Muscle layer of colon (tissue), 2 donors: ENCODE measurements around the gene ACVRL1.

Experiments
- H3K27ac ChIP-seq: one replicate; pipeline ENCODE4 v1.7.0; 2013; ENCODE audit warnings: low read depth, mild to moderate bottlenecking, low read length, moderate library complexity
- H3K27me3 ChIP-seq, 2 donors: one replicate each; pipeline ENCODE4 v1.7.0; 2013; ENCODE audit warnings: low read length in 2 of 2, mild to moderate bottlenecking in 2 of 2; ENCODE audit not compliant: insufficient read depth in 2 of 2, control insufficient read depth in 1 of 2
- H3K36me3 ChIP-seq: one replicate; pipeline ENCODE4 v1.7.0; 2013; ENCODE audit warnings: mild to moderate bottlenecking, low read length; ENCODE audit not compliant: insufficient read depth
- H3K4me1 ChIP-seq: one replicate; pipeline ENCODE4 v1.7.0; 2013; ENCODE audit warnings: mild to moderate bottlenecking, low read length; ENCODE audit not compliant: insufficient read depth
- H3K4me3 ChIP-seq, 2 donors: one replicate each; pipeline ENCODE4 v1.7.0; 2013; ENCODE audit warnings: low read length in 2 of 2, low read depth in 1 of 2, mild to moderate bottlenecking in 1 of 2, moderate library complexity in 1 of 2
- H3K9ac ChIP-seq: one replicate; pipeline ENCODE4 v1.7.0; 2013; ENCODE audit warnings: low read length
- H3K9me3 ChIP-seq: one replicate; pipeline ENCODE4 v1.7.0; 2013; ENCODE audit warnings: mild to moderate bottlenecking, low read length
- donor health status: abdominal sarcoma.
- donor health status: Adenocarcinoma of cecum.

ACVRL1 gene

GRCh38 chr12:51907083-51907855, at the start of gene ACVRL1:
Gene ACVRL1, plus strand, starts transcription at chr12:51907504. Its CDS starts 4,971 bp downstream, at chr12:51912475.
- H3K27me3 ChIP-seq = peaks cover 8 to 25% of the 10 kb centered on the region in 2 donors
- no peaks in the 10 kb centered on the region for H3K9me3 ChIP-seq
- H3K4me3 ChIP-seq = peak within 1 kb of the TSS; percentile 34 to 38
- H3K9ac ChIP-seq = no peak within 1 kb of the TSS
- H3K36me3 ChIP-seq = no peaks in the 10 kb centered on the region
- peak within 1 kb of the TSS; percentile 42 for H3K27ac ChIP-seq
- peaks cover 34% of the 10 kb centered on the region for H3K4me1 ChIP-seq

DNA sequence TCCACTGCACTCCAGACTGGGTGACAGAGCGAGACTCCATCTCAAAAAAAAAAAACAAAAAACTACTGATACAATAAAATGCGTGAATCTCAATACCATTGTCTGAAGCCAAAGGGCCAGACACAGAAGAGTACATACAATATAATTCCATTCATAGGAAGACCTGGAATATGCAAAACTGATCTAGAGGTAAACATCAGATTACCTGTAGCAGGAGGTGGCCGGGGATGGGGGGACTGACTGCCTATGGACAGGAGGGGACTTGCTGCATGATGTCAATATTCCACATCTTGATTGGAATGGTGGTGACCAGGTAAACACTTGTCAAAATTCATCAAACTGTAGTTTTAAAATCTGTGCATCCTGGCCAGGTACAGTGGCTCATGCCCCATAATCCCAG, 46.3 kb upstream of the ACVRL1 start:
- Histone ChIP-seq H3K4me3 (no peak overlapping the region), H3K9ac (no peak overlapping the region), H3K9me3 (no peaks in the 10 kb centered on the region), H3K27me3 (peaks cover 4 to 38% of the 10 kb centered on the region in 2 donors), H3K27ac (no peak overlapping the region), H3K4me1 (peaks cover 7% of the 10 kb centered on the region), H3K36me3 (no peaks in the 10 kb centered on the region)

DNA sequence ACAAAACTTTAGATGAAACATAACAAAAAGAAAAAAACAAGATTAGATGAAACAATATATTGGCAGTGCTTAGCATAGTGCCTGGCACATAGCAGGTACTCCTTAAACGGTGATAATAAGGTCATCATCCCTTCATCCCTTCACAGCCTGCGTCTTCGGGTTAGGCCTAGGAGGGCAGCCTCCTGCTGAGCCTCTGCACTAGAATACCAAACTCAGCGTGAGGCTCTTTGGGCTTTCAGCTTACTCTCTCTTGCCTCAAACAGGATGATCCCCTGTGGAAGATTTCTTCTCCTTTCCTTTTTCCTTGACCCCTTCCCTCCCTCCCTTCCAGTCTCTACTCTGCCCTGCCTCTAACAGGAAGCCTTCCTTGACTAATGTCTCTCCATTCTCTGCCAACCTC, 44.4 kb upstream of the ACVRL1 start:
- no peak overlapping the region for H3K27ac ChIP-seq
- H3K4me3 ChIP-seq = no peak overlapping the region
- H3K9ac ChIP-seq = no peak overlapping the region
- H3K4me1 ChIP-seq = peaks cover 7% of the 10 kb centered on the region
- no peaks in the 10 kb centered on the region for H3K9me3 ChIP-seq
- peaks cover 4 to 38% of the 10 kb centered on the region in 2 donors for H3K27me3 ChIP-seq
- no peaks in the 10 kb centered on the region for H3K36me3 ChIP-seq

DNA sequence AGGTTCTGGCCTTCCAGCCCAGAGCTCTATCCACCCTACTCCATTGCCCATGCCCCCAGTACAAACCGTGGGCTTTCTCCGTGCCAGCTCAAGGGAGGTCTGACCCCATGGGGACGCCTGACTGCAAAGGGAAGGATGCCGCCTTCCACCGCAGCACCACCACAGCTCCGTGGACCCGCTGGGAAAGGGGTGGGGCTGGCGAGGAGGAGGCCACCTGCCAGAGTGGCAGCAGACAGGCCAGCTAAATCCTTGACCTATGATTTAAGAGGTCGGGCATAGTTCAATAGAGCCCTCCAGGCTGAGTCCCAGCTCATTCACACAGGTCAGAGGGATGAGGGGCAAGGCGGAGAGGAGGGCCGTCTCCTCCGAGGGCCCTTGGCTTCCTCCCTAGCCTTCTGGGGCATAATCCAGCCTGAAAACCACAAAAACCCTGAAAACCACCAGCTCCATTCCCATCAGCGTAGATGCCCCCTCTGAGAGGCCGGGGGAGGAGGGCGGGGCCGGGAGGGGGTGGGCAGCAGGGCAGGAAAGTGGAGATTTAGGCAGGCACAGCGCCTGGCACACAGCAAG, 43.9 kb upstream of the ACVRL1 start:
- H3K27me3 ChIP-seq = peaks cover 4 to 43% of the 10 kb centered on the region in 2 donors
- no peak overlapping the region for H3K27ac ChIP-seq
- no peak overlapping the region for H3K9ac ChIP-seq
- H3K9me3 ChIP-seq = no peaks in the 10 kb centered on the region
- H3K4me3 ChIP-seq = peak overlapping the region in 1 of 2 donors; percentile 38
- H3K36me3 ChIP-seq = no peaks in the 10 kb centered on the region
- peaks cover 7% of the 10 kb centered on the region for H3K4me1 ChIP-seq

GRCh38 chr12:51863933-51864832, 43.1 kb upstream of the ACVRL1 start:
- H3K36me3 ChIP-seq = no peaks in the 10 kb centered on the region
- H3K9me3 ChIP-seq = no peaks in the 10 kb centered on the region
- H3K9ac ChIP-seq = no peak overlapping the region
- no peak overlapping the region for H3K27ac ChIP-seq
- peaks cover 4 to 50% of the 10 kb centered on the region in 2 donors for H3K27me3 ChIP-seq
- peak overlapping the region in 1 of 2 donors; percentile 38 for H3K4me3 ChIP-seq
- peaks cover 7% of the 10 kb centered on the region for H3K4me1 ChIP-seq

- Histone ChIP-seq H3K4me3 (no peak overlapping the region), H3K4me1 (peaks cover 7% of the 10 kb centered on the region), H3K27me3 (peaks cover 4 to 52% of the 10 kb centered on the region in 2 donors), H3K9ac (no peak overlapping the region), H3K27ac (no peak overlapping the region), H3K9me3 (no peaks in the 10 kb centered on the region), H3K36me3 (no peaks in the 10 kb centered on the region)
Observed at GRCh38 chr12:51864833-51865670, 42.3 kb upstream of the ACVRL1 start.

DNA sequence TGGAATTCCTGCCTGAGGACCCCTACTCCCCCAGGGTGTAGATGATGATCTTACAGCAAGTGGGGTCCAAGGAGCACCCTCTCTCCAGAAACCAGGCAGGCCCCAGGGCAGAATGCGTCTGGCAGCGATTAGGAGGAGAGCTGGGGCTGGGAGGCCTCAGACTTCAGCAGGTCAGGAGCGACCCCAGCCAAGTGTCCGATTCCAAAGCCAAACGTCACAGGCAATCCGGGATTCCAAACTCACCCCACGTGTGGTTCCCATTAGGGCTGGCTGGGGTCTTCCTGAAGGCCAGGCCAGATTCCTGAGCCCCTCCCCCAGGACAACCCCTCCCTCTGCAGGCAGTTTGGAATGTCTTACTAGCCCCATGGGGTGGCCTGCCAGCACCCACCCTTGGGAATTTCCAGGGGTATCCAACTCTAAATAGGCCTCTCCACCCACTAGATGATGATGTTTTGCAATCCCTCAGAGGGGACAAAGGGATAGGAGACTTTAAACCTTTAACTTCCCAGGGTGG, 41.5 kb upstream of the ACVRL1 start:
- peaks cover 4 to 51% of the 10 kb centered on the region in 2 donors for H3K27me3 ChIP-seq
- peaks cover 11% of the 10 kb centered on the region for H3K4me1 ChIP-seq
- no peaks in the 10 kb centered on the region for H3K9me3 ChIP-seq

GRCh38 chr12:51866324-51866723, 41.0 kb upstream of the ACVRL1 start:
- peaks cover 11% of the 10 kb centered on the region for H3K4me1 ChIP-seq

More for the DNA sequence above, 41.5 kb upstream of the ACVRL1 start:
- no peak overlapping the region for H3K9ac ChIP-seq
- no peak overlapping the region for H3K4me3 ChIP-seq
- H3K36me3 ChIP-seq = no peaks in the 10 kb centered on the region
- no peak overlapping the region for H3K27ac ChIP-seq

DNA sequence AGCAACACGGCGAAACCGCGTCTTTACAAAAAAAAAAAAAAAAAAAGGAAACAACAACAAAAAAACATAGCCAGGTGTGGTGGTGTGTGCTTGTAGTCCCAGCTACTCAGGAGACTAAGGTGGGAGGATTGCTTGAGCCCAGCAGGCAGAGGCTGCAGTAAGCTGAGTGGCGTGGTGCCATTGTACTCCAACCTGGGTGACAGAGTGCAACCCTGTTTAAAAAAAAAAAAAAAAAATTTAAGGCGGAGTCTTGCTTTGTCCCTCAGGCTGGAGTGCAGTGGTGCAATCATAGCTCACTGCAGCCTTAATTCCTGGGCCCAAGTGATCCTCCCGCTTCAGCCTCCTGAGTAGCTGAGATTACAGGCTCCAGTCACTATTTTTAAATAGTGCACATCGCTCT, 40.5 kb upstream of the ACVRL1 start:
- Histone ChIP-seq H3K36me3 (no peaks in the 10 kb centered on the region), H3K27me3 (peaks cover 4 to 51% of the 10 kb centered on the region in 2 donors), H3K9ac (no peak overlapping the region), H3K4me1 (peaks cover 11% of the 10 kb centered on the region), H3K27ac (no peak overlapping the region), H3K4me3 (no peak overlapping the region), H3K9me3 (no peaks in the 10 kb centered on the region)

More at GRCh38 chr12:51866324-51866723, 41.0 kb upstream of the ACVRL1 start:
- no peaks in the 10 kb centered on the region for H3K9me3 ChIP-seq
- no peaks in the 10 kb centered on the region for H3K36me3 ChIP-seq
- H3K27me3 ChIP-seq = peaks cover 4 to 51% of the 10 kb centered on the region in 2 donors
- no peak overlapping the region for H3K4me3 ChIP-seq
- H3K27ac ChIP-seq = no peak overlapping the region
- H3K9ac ChIP-seq = no peak overlapping the region

DNA sequence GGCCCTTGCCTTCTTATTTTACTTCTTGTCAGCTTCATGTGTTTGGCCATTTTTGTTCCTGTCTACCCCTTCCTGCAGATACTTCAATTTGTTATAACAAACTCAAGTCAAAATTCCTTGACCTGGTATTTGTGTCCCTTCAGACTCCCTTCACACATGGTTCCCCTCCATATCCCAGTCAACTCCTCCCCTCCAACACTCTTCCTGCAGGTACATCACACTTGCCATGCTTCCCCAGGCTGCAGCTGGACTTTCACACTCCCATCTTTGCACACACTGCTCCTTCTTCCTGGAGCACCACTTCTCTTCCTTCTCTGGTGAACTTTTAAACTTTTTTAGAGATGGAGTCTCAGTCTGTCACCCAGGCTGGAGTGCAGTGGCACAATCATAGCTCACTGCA, 39.9 kb upstream of the ACVRL1 start:
- H3K27ac ChIP-seq = no peak overlapping the region
- no peaks in the 10 kb centered on the region for H3K36me3 ChIP-seq
- H3K27me3 ChIP-seq = peaks cover 4 to 48% of the 10 kb centered on the region in 2 donors
- no peak overlapping the region for H3K4me3 ChIP-seq
- no peaks in the 10 kb centered on the region for H3K9me3 ChIP-seq
- H3K9ac ChIP-seq = no peak overlapping the region
- H3K4me1 ChIP-seq = peaks cover 11% of the 10 kb centered on the region
